ENCODE results near the gene BIRC6. TPM values are rescaled to one million over a fixed set of nuclear protein-coding genes. Genes with fewer than 3 reads are reported as not detected.
A peak's percentile ranks its signal among the peaks of the same experiment; 100 is the strongest.

Gene BIRC6
- total RNA-seq, 4 donors from 2014 or later, result 142 to 268 (median 218) TPM

DNA sequence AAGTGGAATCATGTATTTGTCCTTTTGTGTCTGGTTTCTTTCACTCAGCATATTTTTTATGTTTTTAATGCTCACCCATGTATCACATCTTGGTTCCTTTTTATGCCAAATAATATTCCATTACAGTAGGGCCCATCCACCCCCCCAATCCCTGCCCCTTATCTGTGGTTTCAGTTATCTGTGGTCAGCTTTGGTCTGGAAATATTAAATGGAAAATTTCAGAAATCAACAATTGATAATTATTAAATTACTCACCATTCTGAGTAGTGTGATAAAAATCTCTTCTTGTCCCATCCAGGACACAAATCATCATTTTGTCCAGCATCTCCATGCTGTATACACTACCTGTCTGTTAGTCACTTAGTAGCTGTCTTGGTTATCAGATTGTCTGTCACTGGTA lies 66.7 kb downstream of the BIRC6 start:
- no peak overlapping the region for H3K27ac ChIP-seq
- H3K4me3 ChIP-seq (replicated peaks in 1 of 3), result no peak overlapping the region
- TF ChIP-seq, protein P1, sequence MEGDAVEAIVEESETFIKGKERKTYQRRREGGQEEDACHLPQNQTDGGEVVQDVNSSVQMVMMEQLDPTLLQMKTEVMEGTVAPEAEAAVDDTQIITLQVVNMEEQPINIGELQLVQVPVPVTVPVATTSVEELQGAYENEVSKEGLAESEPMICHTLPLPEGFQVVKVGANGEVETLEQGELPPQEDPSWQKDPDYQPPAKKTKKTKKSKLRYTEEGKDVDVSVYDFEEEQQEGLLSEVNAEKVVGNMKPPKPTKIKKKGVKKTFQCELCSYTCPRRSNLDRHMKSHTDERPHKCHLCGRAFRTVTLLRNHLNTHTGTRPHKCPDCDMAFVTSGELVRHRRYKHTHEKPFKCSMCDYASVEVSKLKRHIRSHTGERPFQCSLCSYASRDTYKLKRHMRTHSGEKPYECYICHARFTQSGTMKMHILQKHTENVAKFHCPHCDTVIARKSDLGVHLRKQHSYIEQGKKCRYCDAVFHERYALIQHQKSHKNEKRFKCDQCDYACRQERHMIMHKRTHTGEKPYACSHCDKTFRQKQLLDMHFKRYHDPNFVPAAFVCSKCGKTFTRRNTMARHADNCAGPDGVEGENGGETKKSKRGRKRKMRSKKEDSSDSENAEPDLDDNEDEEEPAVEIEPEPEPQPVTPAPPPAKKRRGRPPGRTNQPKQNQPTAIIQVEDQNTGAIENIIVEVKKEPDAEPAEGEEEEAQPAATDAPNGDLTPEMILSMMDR (IDR thresholded peaks at IDR 0.05), result no peak
- no peak for TF ChIP-seq POLR2A (IDR thresholded peaks at IDR 0.05)
- intact Hi-C loops (cut with DNase I), result no loop called here
- no peak for DNase-seq
- H3K27me3 ChIP-seq, result no peaks in the 10 kb centered on the region
- H3K36me3 ChIP-seq, result no peaks in the 10 kb centered on the region
- peaks cover 8 to 39% of the 10 kb centered on the region in 2 donors for H3K4me1 ChIP-seq
- no peaks in the 10 kb centered on the region for H3K9me3 ChIP-seq

DNA sequence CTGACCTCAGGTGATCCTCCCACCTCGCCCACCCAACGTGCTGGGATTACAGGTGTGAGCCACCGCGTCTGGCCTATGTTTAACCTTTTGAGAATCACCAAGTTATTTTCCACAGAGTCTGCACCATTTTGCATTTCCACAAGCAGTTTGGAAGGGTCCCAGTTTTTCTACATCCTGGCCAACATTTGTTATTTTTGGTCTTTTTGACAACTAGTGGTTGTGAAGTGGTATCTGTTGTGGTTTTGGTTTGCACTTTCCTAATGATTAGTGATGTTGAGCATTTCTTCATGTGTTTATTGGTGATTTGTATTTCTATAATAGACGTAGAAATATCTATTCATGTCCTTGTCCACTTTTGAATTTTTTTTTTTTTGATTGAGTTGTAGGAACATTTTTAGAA lies 67.9 kb downstream of the BIRC6 start:
- 92 to 97% methylated on average over 5 of the region's 5 CpGs for WGBS, 2 donors
- TF ChIP-seq POLR2A (IDR thresholded peaks at IDR 0.05), result no peak
- TF ChIP-seq, protein P1 (IDR thresholded peaks at IDR 0.05), result no peak
- H3K4me3 ChIP-seq (replicated peaks in 1 of 3), result no peak overlapping the region
- H3K9me3 ChIP-seq, result no peaks in the 10 kb centered on the region
- peaks cover 8 to 40% of the 10 kb centered on the region in 2 donors for H3K4me1 ChIP-seq
- no peaks in the 10 kb centered on the region for H3K27me3 ChIP-seq
- intact Hi-C loops (cut with DNase I), result no loop called here
- H3K27ac ChIP-seq, result no peak overlapping the region
- H3K36me3 ChIP-seq, result no peaks in the 10 kb centered on the region
- DNase-seq, result no peak

DNA sequence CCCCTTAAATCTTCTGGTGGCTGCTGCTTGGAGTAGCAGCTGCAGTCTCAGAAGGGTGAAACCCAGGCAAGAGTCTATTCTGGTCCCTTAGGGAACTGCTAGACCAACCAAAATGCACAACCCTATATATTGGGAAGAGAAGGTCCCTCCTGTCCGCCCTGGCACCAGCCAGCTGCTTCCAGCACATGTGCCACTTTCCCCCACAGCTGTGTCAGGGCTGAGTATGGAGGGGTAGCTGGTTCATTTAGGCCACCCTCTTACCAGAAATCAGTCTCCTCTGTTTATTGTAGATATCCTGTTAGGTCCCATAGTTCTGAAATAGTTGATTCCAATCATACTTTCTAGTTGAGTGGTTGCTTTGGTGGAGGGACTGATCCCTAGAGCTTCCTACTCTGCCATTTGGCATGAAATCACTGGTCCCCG lies 68.9 kb downstream of the BIRC6 start:
- WGBS, 2 donors, result 64 to 69% methylated on average over 2 of the region's 2 CpGs
- H3K9me3 ChIP-seq, result no peaks in the 10 kb centered on the region
- H3K27ac ChIP-seq, result peak overlapping the region in 1 of 3 donors; percentile 27
- H3K4me1 ChIP-seq, result peaks cover 8 to 40% of the 10 kb centered on the region in 2 donors
- intact Hi-C loops (cut with DNase I), result no loop called here
- no peaks in the 10 kb centered on the region for H3K36me3 ChIP-seq
- H3K4me3 ChIP-seq (replicated peaks in 1 of 3), result no peak overlapping the region
- no peak for TF ChIP-seq POLR2A (IDR thresholded peaks at IDR 0.05)
- TF ChIP-seq, protein P1 (IDR thresholded peaks at IDR 0.05), result no peak
- no peaks in the 10 kb centered on the region for H3K27me3 ChIP-seq
- DNase-seq, result no peak

DNA sequence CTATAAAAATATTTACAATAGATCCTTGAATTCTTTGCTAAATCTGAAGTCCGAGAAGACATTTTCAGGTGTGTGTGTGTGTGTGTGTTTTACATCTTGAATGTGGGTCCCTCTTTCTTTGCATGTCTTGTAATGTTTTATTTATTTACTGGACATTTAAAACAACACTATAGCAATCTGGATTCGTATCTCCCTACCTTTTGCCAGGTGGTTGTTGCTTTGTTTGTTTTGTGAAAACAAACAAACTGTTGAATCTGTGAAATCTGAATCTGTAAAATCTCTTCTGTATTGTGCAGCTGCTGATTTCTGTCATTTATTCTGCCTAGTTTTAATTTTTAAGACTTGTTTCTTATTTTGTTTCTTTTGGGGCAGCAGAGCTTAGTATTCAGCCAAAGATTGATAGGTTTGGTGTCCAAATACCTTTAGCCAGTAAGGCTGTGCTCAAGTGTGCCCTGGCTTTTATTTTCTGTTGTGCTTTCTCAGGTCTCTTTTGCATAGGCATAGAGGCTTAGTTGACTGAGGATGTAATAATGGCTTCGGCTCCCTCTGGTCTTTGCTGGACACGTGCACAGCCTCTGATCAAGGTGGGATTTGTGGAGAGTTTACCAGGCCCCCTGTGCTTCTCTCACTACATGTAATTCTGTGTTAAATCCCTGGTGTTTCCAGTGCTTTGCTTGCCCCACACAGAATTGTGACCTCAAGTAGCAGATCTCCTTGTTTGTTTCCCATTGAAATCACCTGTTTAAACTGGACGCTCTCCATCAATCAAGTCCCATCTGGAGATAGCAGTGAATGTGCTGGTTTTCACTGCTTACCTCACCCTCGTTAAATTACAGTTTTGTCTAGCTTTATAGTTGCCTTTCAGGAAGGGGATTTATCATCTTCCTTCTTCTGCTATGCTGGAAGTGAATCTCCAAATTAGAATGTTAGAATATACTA lies 71.1 kb downstream of the BIRC6 start:
- 49 to 62% methylated on average over 6 of the region's 6 CpGs for WGBS, 2 donors
- Histone ChIP-seq H3K27me3 (no peaks in the 10 kb centered on the region), H3K27ac (peak overlapping the region in 1 of 3 donors; percentile 14), H3K4me1 (peaks cover 8 to 28% of the 10 kb centered on the region in 2 donors), H3K36me3 (peaks cover 0 to 10% of the 10 kb centered on the region in 2 donors), H3K4me3 (replicated peaks in 1 of 3) (no peak overlapping the region), H3K9me3 (no peaks in the 10 kb centered on the region)
- intact Hi-C loops (cut with DNase I), result no loop called here
- DNase-seq, result no peak
- TF ChIP-seq, protein P1 (IDR thresholded peaks at IDR 0.05), result no peak
- no peak for TF ChIP-seq POLR2A (IDR thresholded peaks at IDR 0.05)

DNA sequence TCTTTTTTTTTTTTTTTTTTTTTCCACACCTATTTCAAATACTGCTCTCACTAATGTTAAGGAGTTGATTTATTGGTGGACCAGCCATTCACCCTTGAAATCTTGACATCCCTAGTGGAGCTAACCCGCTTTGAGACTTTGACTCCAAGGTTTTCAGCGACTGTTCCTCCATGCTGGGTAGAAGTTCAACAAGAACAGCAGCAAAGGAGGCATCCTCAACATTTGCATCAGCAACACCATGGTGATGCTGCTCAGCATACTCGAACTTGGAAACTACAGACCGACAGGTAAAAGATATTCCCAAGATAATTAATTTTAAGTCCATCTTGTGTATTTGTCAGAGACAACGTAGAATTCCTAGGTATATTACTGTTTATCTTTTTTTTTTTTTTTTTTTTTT lies 74.0 kb downstream of the BIRC6 start:
- Histone ChIP-seq H3K27ac (no peak overlapping the region), H3K4me3 (replicated peaks in 1 of 3) (no peak overlapping the region), H3K9me3 (no peaks in the 10 kb centered on the region), H3K4me1 (peaks cover 8 to 21% of the 10 kb centered on the region in 2 donors), H3K36me3 (peaks cover 0 to 10% of the 10 kb centered on the region in 2 donors), H3K27me3 (no peaks in the 10 kb centered on the region)
- no peak for DNase-seq
- TF ChIP-seq, protein P1 (IDR thresholded peaks at IDR 0.05), result no peak
- WGBS, 2 donors, result 96 to 97% methylated on average over 5 of the region's 5 CpGs
- intact Hi-C loops (cut with DNase I), result no loop called here
